SJSA1 (cell line): ENCODE results near the gene AKNA. TPM values are rescaled to one million over a fixed set of nuclear protein-coding genes. Genes with fewer than 3 reads are reported as not detected.

ENCODE experiments used
- DNase-seq, 2 experiments: peaks; one replicate each; pipeline ENCODE4 v3.0.0-alpha.2; 2015 to 2020; ENCODE audit warnings: low spot score in 2 of 2, low read depth in 1 of 2
- H3K27ac ChIP-seq: fragments of 250-450 bp; sonication (Bioruptor Pico); 2 replicates; pipeline ENCODE4 v1.5.1; 2020; ENCODE audit warnings: mild to moderate bottlenecking, moderate library complexity
- H3K27me3 ChIP-seq: fragments of 250-450 bp; sonication (Bioruptor Pico); replicated peaks from 2 replicates; pipeline ENCODE4 v1.5.1; 2020; ENCODE audit warnings: mild to moderate bottlenecking, moderate library complexity
- H3K36me3 ChIP-seq: fragments of 250-450 bp; sonication (Bioruptor Pico); 2 replicates; pipeline ENCODE4 v1.5.1; 2020; ENCODE audit warnings: mild to moderate bottlenecking
- H3K4me1 ChIP-seq: fragments of 250-450 bp; sonication (Bioruptor Pico); replicated peaks from 2 replicates; pipeline ENCODE4 v1.6.1; 2021; ENCODE audit warnings: mild to moderate bottlenecking
- H3K4me3 ChIP-seq: fragments of 250-450 bp; sonication (Bioruptor Pico); 2 replicates; pipeline ENCODE4 v1.5.1; 2020; ENCODE audit warnings: mild to moderate bottlenecking
- H3K9me3 ChIP-seq: fragments of 250-450 bp; sonication (Bioruptor Pico); replicated peaks from 2 replicates; pipeline ENCODE4 v1.5.1; 2020; ENCODE audit warnings: mild to moderate bottlenecking
- total RNA-seq: library from RNA; depleted of rRNA; stranded (reverse); fragments of >200 nt; shearing (Covaris generic); gene quantifications from 2 replicates; pipeline ENCODE4 v1.2.3, GENCODE V29; 2014

AKNA gene
- total RNA-seq, 1 experiment from 2014 or later, result 4.8 TPM

GRCh38 chr9:114397219-114397847, 9.6 kb upstream of the AKNA start:
- Histone ChIP-seq H3K27ac (no peak overlapping the region), H3K27me3 (no peaks in the 10 kb centered on the region), H3K9me3 (no peaks in the 10 kb centered on the region), H3K36me3 (no peaks in the 10 kb centered on the region), H3K4me1 (peaks cover 7% of the 10 kb centered on the region), H3K4me3 (peak overlapping the region; percentile 63)
- no peak for DNase-seq

- Histone ChIP-seq H3K9me3 (no peaks in the 10 kb centered on the region), H3K27ac (no peak overlapping the region), H3K27me3 (no peaks in the 10 kb centered on the region), H3K36me3 (no peaks in the 10 kb centered on the region), H3K4me1 (peaks cover 7% of the 10 kb centered on the region), H3K4me3 (no peak overlapping the region)
- no peak for DNase-seq
These were observed 8.9 kb upstream of the AKNA start for GRCh38 chr9:114396558-114397218.

- Histone ChIP-seq H3K4me3 (no peak overlapping the region), H3K36me3 (no peaks in the 10 kb centered on the region), H3K27me3 (no peaks in the 10 kb centered on the region), H3K27ac (no peak overlapping the region), H3K4me1 (peaks cover 7% of the 10 kb centered on the region), H3K9me3 (no peaks in the 10 kb centered on the region)
- no peak for DNase-seq
These were observed 8.0 kb upstream of the AKNA start for GRCh38 chr9:114395768-114396167.

GRCh38 chr9:114395334-114395617, 7.5 kb upstream of the AKNA start:
- H3K4me3 ChIP-seq, result no peak overlapping the region
- H3K36me3 ChIP-seq, result no peaks in the 10 kb centered on the region
- H3K4me1 ChIP-seq, result peaks cover 7% of the 10 kb centered on the region
- no peak for DNase-seq
- no peaks in the 10 kb centered on the region for H3K27me3 ChIP-seq
- H3K9me3 ChIP-seq, result no peaks in the 10 kb centered on the region
- H3K27ac ChIP-seq, result no peak overlapping the region

DNA sequence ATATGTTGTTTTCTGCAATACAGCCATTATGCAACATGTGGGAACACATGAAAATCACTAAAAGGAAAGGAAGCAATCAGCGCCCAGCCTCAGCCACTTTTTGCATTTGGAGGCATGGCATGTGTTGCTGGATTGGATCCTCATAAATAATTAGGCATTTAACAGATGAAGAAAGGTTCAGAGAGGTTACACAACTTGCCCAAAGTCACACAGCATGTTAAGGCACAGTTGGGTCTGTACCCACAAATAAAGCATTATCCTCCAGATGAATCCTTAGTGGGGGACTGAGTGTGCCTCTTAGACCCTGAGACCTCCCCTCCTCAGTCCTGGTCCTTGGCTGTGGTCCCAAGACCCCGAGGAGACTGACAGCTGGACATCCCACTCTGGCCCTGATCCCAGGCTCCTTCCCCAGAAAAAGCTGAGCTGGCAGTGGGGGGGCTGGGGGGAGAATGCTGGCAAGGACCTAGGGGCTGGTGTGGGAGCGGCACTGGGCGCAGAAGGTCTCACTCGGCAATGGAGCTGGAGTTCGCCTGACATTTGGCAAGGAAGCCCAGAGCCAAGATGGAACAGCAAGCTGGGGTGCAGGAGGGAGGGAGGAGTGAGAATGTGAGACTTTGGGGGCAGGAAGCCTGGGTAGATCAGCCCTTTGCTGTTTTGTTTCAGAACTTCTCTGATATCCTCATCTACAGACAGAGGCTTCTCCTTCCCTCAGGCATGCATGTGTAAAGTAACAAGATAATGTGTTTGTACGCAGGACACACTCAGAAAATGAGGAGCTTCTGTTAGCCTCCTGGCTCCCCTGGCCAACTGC, 6.9 kb upstream of the AKNA start:
- DNase-seq, result no peak
- Histone ChIP-seq H3K9me3 (no peaks in the 10 kb centered on the region), H3K4me3 (no peak overlapping the region), H3K27ac (no peak overlapping the region), H3K27me3 (no peaks in the 10 kb centered on the region), H3K4me1 (peaks cover 7% of the 10 kb centered on the region), H3K36me3 (no peaks in the 10 kb centered on the region)

DNA sequence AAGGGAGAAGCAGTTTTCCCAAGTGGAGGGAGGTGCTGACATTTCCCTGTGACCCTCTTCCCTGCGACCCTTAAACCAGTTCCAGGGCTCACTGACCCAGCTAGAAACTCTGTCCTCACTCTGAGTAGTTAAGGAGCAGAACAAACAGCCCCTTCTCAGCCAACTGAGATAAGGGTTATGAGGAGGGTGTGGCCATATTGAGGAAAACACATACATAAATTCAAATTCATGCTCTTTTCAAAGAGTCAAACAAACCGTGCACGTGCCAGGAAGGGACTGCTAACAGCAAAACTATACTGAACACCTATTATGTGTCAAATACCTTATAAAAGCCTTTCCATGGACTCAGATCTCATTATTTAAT, 4.9 kb upstream of the AKNA start:
- DNase-seq, result no peak
- no peaks in the 10 kb centered on the region for H3K27me3 ChIP-seq
- H3K4me3 ChIP-seq, result no peak overlapping the region
- H3K4me1 ChIP-seq, result peaks cover 11% of the 10 kb centered on the region
- H3K9me3 ChIP-seq, result no peaks in the 10 kb centered on the region
- 0 out of 2 replicates have a peak, but pooled peaks cover 4% of the 10 kb centered on the region for H3K36me3 ChIP-seq
- no peak overlapping the region for H3K27ac ChIP-seq

DNA sequence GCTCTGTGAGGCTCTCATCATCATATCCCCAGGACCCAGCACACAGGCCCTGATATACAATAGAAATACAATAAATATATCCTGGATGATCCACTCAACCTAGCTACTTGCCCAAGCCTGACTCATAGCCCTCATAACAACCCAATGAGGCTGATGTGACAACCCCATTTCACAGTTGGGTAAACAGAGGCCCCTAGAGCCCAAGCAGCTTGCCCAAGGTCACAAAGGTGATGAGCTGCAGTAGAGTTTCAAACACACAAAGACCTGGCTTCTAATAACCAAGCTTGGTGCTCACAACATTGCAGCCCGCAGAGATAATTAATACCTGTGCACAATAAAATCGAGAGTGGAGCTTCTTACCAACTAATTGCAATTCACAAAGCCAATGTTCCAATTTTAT, 3.2 kb upstream of the AKNA start:
- no peak overlapping the region for H3K4me3 ChIP-seq
- H3K9me3 ChIP-seq, result no peaks in the 10 kb centered on the region
- no peak for DNase-seq
- no peaks in the 10 kb centered on the region for H3K27me3 ChIP-seq
- H3K36me3 ChIP-seq, result 0 out of 2 replicates have a peak, but pooled peaks cover 4% of the 10 kb centered on the region
- peaks cover 24% of the 10 kb centered on the region for H3K4me1 ChIP-seq
- H3K27ac ChIP-seq, result no peak overlapping the region

DNA sequence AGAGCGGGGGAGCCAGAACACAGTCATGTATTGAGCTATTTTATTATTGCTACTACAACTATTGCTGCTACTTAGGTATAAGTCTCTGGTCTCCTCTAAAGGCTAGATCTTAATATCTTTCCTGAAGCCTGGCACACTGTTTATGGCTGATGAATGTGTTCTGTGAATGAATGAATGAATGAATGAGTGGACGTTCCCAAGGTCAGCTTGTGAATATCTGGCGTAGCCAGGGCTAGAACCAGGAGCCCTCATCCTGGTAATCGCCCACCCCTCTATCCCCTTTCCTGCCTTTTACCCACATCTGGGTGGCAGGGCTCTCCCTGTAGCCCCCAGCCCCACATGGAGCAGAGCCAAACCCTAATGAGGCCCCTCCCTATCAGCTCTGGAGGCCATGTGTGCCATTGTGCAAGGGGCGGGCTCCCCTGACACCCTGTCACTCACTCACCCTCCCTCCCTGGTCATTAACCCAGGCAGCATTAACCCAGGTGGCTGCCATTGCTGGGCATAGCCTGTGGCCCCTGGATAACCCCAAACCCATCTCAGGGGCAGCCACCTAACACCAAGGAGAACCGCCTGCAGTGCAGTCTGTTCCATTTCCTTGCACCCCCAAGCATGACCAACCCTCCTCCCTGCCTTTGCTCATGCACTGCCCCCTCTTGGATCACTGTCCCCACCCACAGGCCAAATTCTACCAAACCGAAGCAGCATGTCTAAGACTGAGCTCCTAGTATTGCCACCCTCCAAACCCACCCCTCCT, 2.0 kb upstream of the AKNA start:
- H3K27ac ChIP-seq, result no peak overlapping the region
- H3K4me3 ChIP-seq, result no peak overlapping the region
- no peak for DNase-seq
- no peaks in the 10 kb centered on the region for H3K27me3 ChIP-seq
- 0 out of 2 replicates have a peak, but pooled peaks cover 4% of the 10 kb centered on the region for H3K36me3 ChIP-seq
- H3K4me1 ChIP-seq, result peaks cover 36% of the 10 kb centered on the region
- no peaks in the 10 kb centered on the region for H3K9me3 ChIP-seq

DNA sequence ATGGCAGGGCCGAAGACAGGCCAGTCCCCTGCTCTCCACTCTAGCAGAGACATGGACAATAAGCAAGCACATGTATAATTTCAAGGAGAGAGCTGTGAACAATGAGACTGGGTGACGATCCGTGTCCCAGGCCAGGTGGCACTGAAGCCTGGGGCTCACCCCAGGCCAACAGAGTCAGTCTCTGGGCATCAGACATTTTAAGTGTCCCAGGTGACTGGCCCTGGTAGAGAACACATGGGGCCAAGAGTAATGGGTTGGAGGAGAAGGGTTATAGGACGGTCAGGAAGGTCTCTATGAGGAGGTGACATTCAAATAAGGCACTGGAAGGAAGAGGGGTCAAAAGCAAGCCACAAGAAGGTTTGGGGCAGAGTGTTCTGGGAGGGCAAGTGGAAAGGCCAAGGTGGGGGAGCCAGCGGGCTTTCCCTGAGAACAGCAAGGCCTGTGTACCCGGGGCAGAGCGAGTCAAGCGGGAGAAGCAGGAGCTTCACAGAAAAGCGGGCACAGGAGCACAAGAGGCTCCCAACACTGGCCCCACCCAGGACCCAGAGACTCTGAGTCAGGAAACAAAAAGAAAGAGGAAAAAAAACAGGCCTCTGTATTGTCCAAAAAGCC, 1.1 kb upstream of the AKNA start:
- H3K27me3 ChIP-seq, result no peaks in the 10 kb centered on the region
- H3K4me1 ChIP-seq, result peaks cover 38% of the 10 kb centered on the region
- no peak overlapping the region for H3K27ac ChIP-seq
- no peak overlapping the region for H3K4me3 ChIP-seq
- 0 out of 2 replicates have a peak, but pooled peaks cover 8% of the 10 kb centered on the region for H3K36me3 ChIP-seq
- no peak for DNase-seq
- no peaks in the 10 kb centered on the region for H3K9me3 ChIP-seq

GRCh38 chr9:114388357-114388682, 538 bp upstream of the AKNA start:
- peak overlapping the region; percentile 67 for H3K27ac ChIP-seq

DNA sequence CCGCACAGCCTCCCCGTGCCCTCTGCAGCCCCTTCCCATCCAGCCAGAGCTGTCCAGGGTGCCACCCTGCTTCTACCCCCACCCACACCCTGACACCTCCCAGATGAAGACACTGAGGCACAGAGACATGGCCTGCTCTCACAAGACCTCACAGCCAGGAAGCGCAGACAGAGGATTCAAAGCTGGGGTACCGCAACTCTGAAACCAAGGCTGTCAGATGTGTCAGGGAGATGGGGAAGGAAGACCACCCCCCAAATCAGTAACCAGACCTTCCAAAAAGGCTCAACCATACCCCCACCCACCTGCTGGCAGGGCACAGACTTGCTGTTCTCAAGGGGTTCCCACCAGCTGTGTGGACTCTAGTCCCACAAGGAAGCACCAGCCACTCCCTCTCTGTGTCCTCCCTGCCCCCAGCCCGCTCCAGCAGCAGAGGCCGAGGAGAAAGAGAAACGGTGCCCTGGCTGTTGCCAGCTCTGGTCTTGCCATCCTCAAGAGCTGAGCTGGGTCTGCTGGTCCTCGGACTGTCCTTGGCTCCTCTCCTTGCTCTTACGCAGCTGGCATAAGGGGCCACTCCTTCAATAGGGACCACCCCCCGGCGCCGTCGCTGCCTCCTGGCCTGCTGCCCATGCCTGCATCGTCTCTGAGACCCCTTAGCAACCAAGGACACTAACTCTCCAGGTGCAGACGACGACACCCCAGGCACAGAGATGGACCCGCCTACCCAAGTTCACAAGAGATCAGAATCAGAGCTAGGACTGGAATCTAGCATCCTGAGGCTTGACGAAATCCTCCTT, 699 bp downstream of the AKNA start:
- Histone ChIP-seq H3K4me1 (peaks cover 44% of the 10 kb centered on the region), H3K36me3 (0 out of 2 replicates have a peak, but pooled peaks cover 8% of the 10 kb centered on the region), H3K27ac (peak overlapping the region; percentile 67), H3K4me3 (peak overlapping the region; percentile 48), H3K27me3 (no peaks in the 10 kb centered on the region), H3K9me3 (no peaks in the 10 kb centered on the region)
- peak in 1 of 2 experiments; percentile 3 for DNase-seq

More at GRCh38 chr9:114388357-114388682, 538 bp upstream of the AKNA start:
- H3K4me1 ChIP-seq, result peaks cover 42% of the 10 kb centered on the region
- H3K4me3 ChIP-seq, result peak overlapping the region; percentile 48; the same call in 1 of the 2 replicates
- DNase-seq, result no peak
- 0 out of 2 replicates have a peak, but pooled peaks cover 8% of the 10 kb centered on the region for H3K36me3 ChIP-seq
- no peaks in the 10 kb centered on the region for H3K9me3 ChIP-seq
- no peaks in the 10 kb centered on the region for H3K27me3 ChIP-seq

- no peak for DNase-seq
- H3K9me3 ChIP-seq, result no peaks in the 10 kb centered on the region
- no peak overlapping the region for H3K4me3 ChIP-seq
- H3K27ac ChIP-seq, result no peak overlapping the region
- no peaks in the 10 kb centered on the region for H3K27me3 ChIP-seq
- H3K4me1 ChIP-seq, result peaks cover 44% of the 10 kb centered on the region
- 0 out of 2 replicates have a peak, but pooled peaks cover 8% of the 10 kb centered on the region for H3K36me3 ChIP-seq
These were observed 1.4 kb downstream of the AKNA start for GRCh38 chr9:114386361-114386885.
